PC-9 (cell line): ENCODE data around the gene ZYG11A. TPM values are rescaled to one million over a fixed set of nuclear protein-coding genes. Genes with fewer than 3 reads are reported as not detected.
"Not testable (repeated sequence)": the region's sequence is repeated elsewhere in the genome, so short reads cannot be mapped to it uniquely, and the experiment has no call there.

ENCODE experiments used
- Bru-seq: library from RNA; stranded (reverse); fragments of 400-500 nt; gene quantifications from one replicate; lab custom pipeline; 2021; lab: Mats Ljungman, UMichigan
- BruChase-seq, 2 experiments: library from RNA; stranded (reverse); fragments of 400-500 nt; gene quantifications; one replicate each; lab custom pipeline; 2021; lab: Mats Ljungman, UMichigan
- BruUV-seq: library from RNA; stranded (reverse); fragments of 400-500 nt; replicated peaks from 2 replicates; lab custom pipeline; 2021; lab: Mats Ljungman, UMichigan
- CTCF ChIA-PET: fragments of 300-600 bp; sonication (Branson Sonifier 250); formaldehyde crosslinking; loops from one replicate; lab custom pipeline; 2022; ENCODE audit warnings: antibody characterized with exemption; lab: Charles Lee
- POLR2A ChIA-PET: fragments of 300-600 bp; sonication (Branson Sonifier 250); formaldehyde crosslinking; loops from one replicate; lab custom pipeline; 2022; ENCODE audit warnings: antibody characterized with exemption; ENCODE audit not compliant: unreplicated experiment; lab: Charles Lee
- DNase-seq, 2 experiments: peaks; one replicate each; pipeline versions ENCODE4 v3.0.0 to v3.0.0-alpha.2; 2015 to 2022; ENCODE audit warnings: mixed read lengths in 1 of 2
- H2AFZ ChIP-seq: fragments of 200-600 bp; sonication (generic); 2 replicates; pipeline ENCODE4 v1.8.1; 2017; ENCODE audit warnings: antibody characterized with exemption
- H3F3A ChIP-seq: fragments of 200-600 bp; sonication (generic); 2 replicates; pipeline ENCODE4 v1.8.1; 2017; ENCODE audit warnings: antibody characterized with exemption, mild to moderate bottlenecking, low read depth; ENCODE audit not compliant: insufficient read depth
- H3K27ac ChIP-seq: fragments of 200-600 bp; sonication (generic); 2 replicates; pipeline ENCODE4 v1.6.1; 2016; ENCODE audit warnings: mixed run types
- H3K27me3 ChIP-seq: fragments of 200-600 bp; sonication (generic); 2 replicates; pipeline ENCODE4 v1.6.1; 2016; ENCODE audit warnings: low read depth, mixed run types; ENCODE audit not compliant: insufficient read depth
- H3K36me3 ChIP-seq: fragments of 200-600 bp; sonication (generic); 2 replicates; pipeline ENCODE4 v1.6.1; 2016; ENCODE audit warnings: low read depth, mixed run types
- H3K4me1 ChIP-seq: fragments of 200-600 bp; sonication (generic); replicated peaks from 2 replicates; pipeline ENCODE4 v1.6.1; 2016; ENCODE audit warnings: mixed run types; ENCODE audit not compliant: insufficient read depth
- H3K4me2 ChIP-seq: fragments of 200-600 bp; sonication (generic); 2 replicates; pipeline ENCODE4 v1.6.1; 2017; ENCODE audit warnings: mixed run types
- H3K4me3 ChIP-seq: fragments of 200-600 bp; sonication (generic); 2 replicates; pipeline ENCODE4 v1.6.1; 2016; ENCODE audit warnings: mixed run types
- H3K79me2 ChIP-seq: fragments of 200-600 bp; sonication (generic); 2 replicates; pipeline ENCODE4 v1.6.1; 2017; ENCODE audit warnings: low read depth, mixed run types
- H3K9me2 ChIP-seq: fragments of 200-600 bp; sonication (generic); 2 replicates; pipeline ENCODE4 v1.8.1; 2017; ENCODE audit warnings: mild to moderate bottlenecking; ENCODE audit not compliant: insufficient read depth
- H3K9me3 ChIP-seq: fragments of 200-600 bp; sonication (generic); 2 replicates; pipeline ENCODE4 v1.8.1; 2016; ENCODE audit warnings: low read depth; ENCODE audit not compliant: insufficient read depth
- H4K20me1 ChIP-seq: fragments of 200-600 bp; sonication (generic); 2 replicates; pipeline ENCODE4 v1.8.1; 2017; ENCODE audit not compliant: insufficient read depth
- EZH2 ChIP-seq: fragments of 200-600 bp; sonication (generic); IDR thresholded peaks from 2 replicates; pipeline ENCODE4 v1.8.0; 2017; ENCODE audit warnings: antibody characterized with exemption, low read depth
- intact Hi-C: fragments of 100-400 bp; cut with micrococcal nuclease; formaldehyde crosslinking; loops from one replicate; pipeline ENCODE4 v1.10.0; 2022; ENCODE audit not compliant: unreplicated experiment
- long read RNA-seq: library from polyadenylated mRNA; stranded (forward); transcript quantifications from one replicate; pipeline ENCODE4 v2.0.0, GENCODE V29; 2022
- total RNA-seq: library from RNA; stranded (reverse); gene quantifications from 2 replicates; pipeline ENCODE4 v1.2.3, GENCODE V29; 2021
- TF ChIP-seq, protein P1 (sequence below): fragments of 200-600 bp; sonication (generic); conservative IDR thresholded peaks from 2 replicates; pipeline ENCODE4 v1.6.1; 2017; ENCODE audit warnings: mixed run types, antibody characterized with exemption, mild to moderate bottlenecking, moderate library complexity

ZYG11A gene
- total RNA-seq = 9.7 and 11.5 TPM in 2 replicates
- percentile 82 among the genes with signal in this experiment for Bru-seq, nascent RNA
- BruChase-seq, experiment 1, labeled RNA remaining after a 2-hour chase = percentile 89 among the genes with signal in this experiment
- BruChase-seq, experiment 2, labeled RNA remaining after a 6-hour chase = percentile 81 among the genes with signal in this experiment
- long read RNA-seq, partial matches to known transcripts = 3 of 7 reads
- long read RNA-seq, other reads (novel, unspliced or antisense) = 4 of 7 reads

DNA sequence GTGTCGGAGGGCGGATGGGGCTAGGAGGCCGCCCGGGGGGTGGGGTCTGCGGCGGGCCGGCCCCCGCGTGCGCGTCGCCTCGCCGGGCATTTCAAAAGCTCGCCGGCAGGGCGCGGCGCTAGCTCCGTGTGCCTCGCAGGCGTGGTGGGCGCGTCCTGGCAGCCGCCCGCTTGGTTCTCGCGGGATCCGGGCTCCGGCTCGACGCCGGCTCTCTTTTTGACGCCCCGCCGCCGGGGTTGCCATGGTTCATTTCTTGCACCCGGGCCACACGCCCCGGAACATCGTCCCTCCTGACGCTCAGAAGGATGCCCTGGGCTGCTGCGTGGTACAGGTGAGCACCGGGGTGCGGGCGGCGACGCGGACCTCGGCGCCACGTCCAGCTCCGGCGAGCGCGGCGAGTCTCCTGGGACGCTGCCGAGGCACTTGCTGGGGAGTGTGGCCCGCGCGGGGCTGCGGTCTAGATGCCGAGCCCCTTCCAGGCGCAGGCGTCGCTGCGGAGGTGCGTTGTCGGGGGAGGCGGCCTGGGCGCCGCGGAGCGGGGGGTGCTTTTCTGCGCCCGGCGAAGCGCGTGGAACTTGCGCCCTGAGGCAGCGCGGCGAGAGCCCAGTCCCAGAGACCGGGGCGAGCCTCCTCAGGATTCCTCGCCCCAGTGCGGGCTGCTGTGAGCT lies at the start of gene ZYG11A:
Gene ZYG11A, plus strand, starts transcription at position 118 of the 668 bp plus-strand sequence. Its CDS starts 124 bp downstream, at position 242.
- BruUV-seq = no TSS peak

DNA sequence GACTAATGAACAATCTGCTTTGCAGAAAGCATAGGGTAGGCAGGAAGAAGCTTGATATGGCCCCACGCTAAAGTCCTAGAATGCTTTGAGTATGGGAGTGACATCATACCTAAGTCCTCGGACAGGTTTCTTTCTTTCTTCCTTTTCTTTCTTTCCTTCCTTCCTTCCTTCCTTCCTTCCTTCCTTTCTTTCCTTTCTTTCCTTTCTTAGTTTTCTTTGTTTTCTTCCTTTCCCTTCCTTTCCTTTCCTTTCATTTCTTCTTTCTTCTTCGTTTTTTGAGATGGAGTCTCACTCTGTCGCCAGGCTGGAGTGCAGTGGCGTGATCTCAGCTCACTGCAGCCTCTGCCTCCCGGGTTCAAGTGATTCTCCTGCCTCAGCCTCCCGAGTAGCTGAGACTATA lies 48.8 kb upstream of the ZYG11A start:
- H3K4me1 ChIP-seq, BruUV-seq, H3K9me3 ChIP-seq, intact Hi-C loops, H3F3A ChIP-seq, CTCF ChIA-PET, H3K27ac ChIP-seq, DNase-seq, H2AFZ ChIP-seq, H3K79me2 ChIP-seq, H3K4me2 ChIP-seq, H3K36me3 ChIP-seq, H3K9me2 ChIP-seq, H4K20me1 ChIP-seq, H3K4me3 ChIP-seq, H3K27me3 ChIP-seq: not testable (repeated sequence)
- POLR2A ChIA-PET = interaction anchor here (0.6 kb wide), 1 partner anchor 295 kb away, joined by 6 read pairs; no protein-coding TSS in a partner anchor

More for the DNA sequence above, at the start of gene ZYG11A:
- Histone ChIP-seq H3K79me2 (peaks cover 37% of the 10 kb centered on the region), H2AFZ (peak within 1 kb of the TSS; percentile 100), H3K9me3 (no peaks in the 10 kb centered on the region), H3K4me1 (peaks cover 19% of the 10 kb centered on the region), H3K4me3 (peak within 1 kb of the TSS; percentile 95), H3K27me3 (no peaks in the 10 kb centered on the region), H3K9me2 (no peaks in the 10 kb centered on the region), H3F3A (peaks cover 6% of the 10 kb centered on the region; the same call in 1 of the 2 replicates), H3K27ac (peak within 1 kb of the TSS; percentile 59), H4K20me1 (no peaks in the 10 kb centered on the region), H3K36me3 (no peaks in the 10 kb centered on the region), H3K4me2 (peak within 1 kb of the TSS; percentile 72)
- ChIA-PET POLR2A (interaction anchor here (0.5 to 0.7 kb wide), 4 partner anchors 15 to 376 kb away, joined by 3 to 9 read pairs (median 4); no protein-coding TSS in a partner anchor), CTCF (interaction anchor here (0.7 kb wide), 1 partner anchor 334 kb away, joined by 3 read pairs; no protein-coding TSS in a partner anchor)
- no peak for TF ChIP-seq EZH2
- TF ChIP-seq, protein P1, sequence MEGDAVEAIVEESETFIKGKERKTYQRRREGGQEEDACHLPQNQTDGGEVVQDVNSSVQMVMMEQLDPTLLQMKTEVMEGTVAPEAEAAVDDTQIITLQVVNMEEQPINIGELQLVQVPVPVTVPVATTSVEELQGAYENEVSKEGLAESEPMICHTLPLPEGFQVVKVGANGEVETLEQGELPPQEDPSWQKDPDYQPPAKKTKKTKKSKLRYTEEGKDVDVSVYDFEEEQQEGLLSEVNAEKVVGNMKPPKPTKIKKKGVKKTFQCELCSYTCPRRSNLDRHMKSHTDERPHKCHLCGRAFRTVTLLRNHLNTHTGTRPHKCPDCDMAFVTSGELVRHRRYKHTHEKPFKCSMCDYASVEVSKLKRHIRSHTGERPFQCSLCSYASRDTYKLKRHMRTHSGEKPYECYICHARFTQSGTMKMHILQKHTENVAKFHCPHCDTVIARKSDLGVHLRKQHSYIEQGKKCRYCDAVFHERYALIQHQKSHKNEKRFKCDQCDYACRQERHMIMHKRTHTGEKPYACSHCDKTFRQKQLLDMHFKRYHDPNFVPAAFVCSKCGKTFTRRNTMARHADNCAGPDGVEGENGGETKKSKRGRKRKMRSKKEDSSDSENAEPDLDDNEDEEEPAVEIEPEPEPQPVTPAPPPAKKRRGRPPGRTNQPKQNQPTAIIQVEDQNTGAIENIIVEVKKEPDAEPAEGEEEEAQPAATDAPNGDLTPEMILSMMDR = peak; percentile 41; the same call in 1 of the 2 replicates
- peak; percentile 75 to 93 for DNase-seq
- intact Hi-C loops = loop anchor here (2.0 to 10.0 kb wide), 2 partner anchors 18 to 342 kb away; no protein-coding TSS in a partner anchor

DNA sequence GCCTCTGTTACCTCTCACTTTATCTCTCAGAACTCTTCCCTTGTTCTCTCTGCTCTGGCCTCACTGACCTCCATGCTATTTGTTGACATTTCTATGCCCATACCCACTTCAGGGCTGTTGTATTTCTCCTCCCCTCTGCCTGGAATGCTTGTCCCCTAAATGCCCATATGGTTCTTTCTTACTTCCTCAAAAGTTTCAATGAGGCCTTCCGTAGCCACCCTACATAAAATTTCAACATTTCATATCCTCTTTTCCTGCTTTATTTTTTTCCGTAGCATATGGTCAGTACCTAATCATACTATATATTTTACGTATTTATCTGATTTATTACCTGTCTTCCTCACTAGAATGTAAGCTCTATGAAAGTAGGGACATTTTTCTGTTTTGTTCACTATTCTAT lies 47.1 kb upstream of the ZYG11A start:
- POLR2A ChIA-PET = no interaction called here
- H3K36me3 ChIP-seq = 0 out of 2 replicates have a peak, but pooled peaks cover 4% of the 10 kb centered on the region
- intact Hi-C loops = no loop called here
- no peak overlapping the region for H3K4me3 ChIP-seq
- H3K4me2 ChIP-seq = no peak overlapping the region
- H3K9me2 ChIP-seq = no peaks in the 10 kb centered on the region
- no TSS peak for BruUV-seq
- H3F3A ChIP-seq = no peaks in the 10 kb centered on the region
- TF ChIP-seq EZH2 = no peak
- TF ChIP-seq, protein P1 = no peak
- no peaks in the 10 kb centered on the region for H3K9me3 ChIP-seq
- CTCF ChIA-PET = no interaction called here
- no peaks in the 10 kb centered on the region; the same call in 1 of the 2 replicates for H4K20me1 ChIP-seq
- no peak overlapping the region for H2AFZ ChIP-seq
- no peaks in the 10 kb centered on the region for H3K79me2 ChIP-seq
- no peaks in the 10 kb centered on the region for H3K4me1 ChIP-seq
- H3K27me3 ChIP-seq = no peaks in the 10 kb centered on the region
- no peak overlapping the region for H3K27ac ChIP-seq
- no peak for DNase-seq
